SK-N-SH treated with all-trans-retinoic acid at 6 μM for 48 hours (cell line): Measurements from ENCODE around the gene KDM4E.

Source experiments
- ATAC-seq: fragments of 200-7000 bp; cut with Tn5 transposase; 3 replicates; pipeline ENCODE4 v1.9.1; 2020; ENCODE audit warnings: mild to moderate bottlenecking, moderate library complexity
- BACH2 ChIP-seq: fragments of 250-450 bp; sonication (Bioruptor Pico); IDR thresholded peaks from 2 replicates; pipeline ENCODE4 v1.9.0; 2021; ENCODE audit warnings: mild to moderate bottlenecking, borderline replicate concordance
- ESRRG ChIP-seq: fragments of 250-450 bp; sonication (Bioruptor Pico); IDR thresholded peaks from 2 replicates; pipeline ENCODE4 v1.6.1; 2021; ENCODE audit warnings: mild to moderate bottlenecking
- ISL1 ChIP-seq: fragments of 250-450 bp; sonication (Bioruptor Pico); IDR thresholded peaks from 2 replicates; pipeline ENCODE4 v2.1.2; 2022; ENCODE audit warnings: mild to moderate bottlenecking, moderate library complexity
- OSR1 ChIP-seq: fragments of 250-450 bp; sonication (Bioruptor Pico); IDR thresholded peaks from 2 replicates; pipeline ENCODE4 v1.8.0; 2022; ENCODE audit warnings: moderate library complexity, mild to moderate bottlenecking, inconsistent platforms
- PATZ1 ChIP-seq: fragments of 250-450 bp; sonication (Bioruptor Pico); IDR thresholded peaks from 2 replicates; pipeline ENCODE4 v1.8.0; 2020; ENCODE audit warnings: mild to moderate bottlenecking, moderate library complexity, borderline replicate concordance
- PPARA ChIP-seq: fragments of 250-450 bp; sonication (Bioruptor Pico); IDR thresholded peaks from 2 replicates; pipeline ENCODE4 v1.5.0; 2020; ENCODE audit warnings: mild to moderate bottlenecking, borderline replicate concordance
- RARB ChIP-seq: fragments of 250-450 bp; sonication (Bioruptor Pico); IDR thresholded peaks from 2 replicates; pipeline ENCODE4 v1.8.0; 2021; ENCODE audit warnings: mild to moderate bottlenecking, moderate library complexity
- SNAI2 ChIP-seq: fragments of 250-450 bp; sonication (Bioruptor Pico); IDR thresholded peaks from 2 replicates; pipeline ENCODE4 v1.5.0; 2020; ENCODE audit warnings: mild to moderate bottlenecking, moderate library complexity
- TCF4 ChIP-seq: fragments of 250-450 bp; sonication (Bioruptor Pico); IDR thresholded peaks from 2 replicates; pipeline ENCODE4 v1.8.0; 2021; ENCODE audit warnings: mild to moderate bottlenecking, moderate library complexity, borderline replicate concordance
- TOX ChIP-seq: fragments of 250-450 bp; sonication (Bioruptor Pico); IDR thresholded peaks from 2 replicates; pipeline ENCODE4 v1.8.0; 2021; ENCODE audit warnings: mild to moderate bottlenecking, moderate library complexity, borderline replicate concordance
- ZC3H10 ChIP-seq: fragments of 250-450 bp; sonication (Bioruptor Pico); IDR thresholded peaks from 2 replicates; pipeline ENCODE4 v1.5.1; 2021; ENCODE audit warnings: mild to moderate bottlenecking, moderate library complexity
- ZFP3 ChIP-seq: fragments of 250-450 bp; sonication (Bioruptor Pico); IDR thresholded peaks from 2 replicates; pipeline ENCODE4 v1.5.0; 2020; ENCODE audit warnings: mild to moderate bottlenecking, moderate library complexity
- ZFP30 ChIP-seq: fragments of 450-650 bp; formaldehyde crosslinking; IDR thresholded peaks from 2 replicates; pipeline ENCODE4 v1.5.0; 2022; ENCODE audit warnings: mild to moderate bottlenecking, moderate library complexity
- ZNF565 ChIP-seq: fragments of 450-650 bp; formaldehyde crosslinking; conservative IDR thresholded peaks from 2 replicates; pipeline ENCODE4 v1.5.0; 2020; ENCODE audit warnings: low read depth, mild to moderate bottlenecking, moderate library complexity
- ZNF8 ChIP-seq: fragments of 450-650 bp; formaldehyde crosslinking; IDR thresholded peaks from 2 replicates; pipeline ENCODE4 v1.5.0; 2020; ENCODE audit warnings: mild to moderate bottlenecking, moderate library complexity
- TF ChIP-seq, protein P1 (sequence below): fragments of 250-450 bp; sonication (Bioruptor Pico); IDR thresholded peaks from 2 replicates; pipeline ENCODE4 v1.8.0; 2021; ENCODE audit warnings: low read depth, mild to moderate bottlenecking, moderate library complexity, borderline replicate concordance
- TF ChIP-seq, protein P2 (sequence below): fragments of 250-450 bp; sonication (Bioruptor Pico); IDR thresholded peaks from 2 replicates; pipeline ENCODE4 v1.5.1; 2020; ENCODE audit warnings: low read depth, mild to moderate bottlenecking, moderate library complexity
- TF ChIP-seq, protein P3 (sequence below): fragments of 250-450 bp; sonication (Bioruptor Pico); IDR thresholded peaks from 2 replicates; pipeline ENCODE4 v1.5.0; 2020; ENCODE audit warnings: mild to moderate bottlenecking, moderate library complexity
- TF ChIP-seq, protein P4 (sequence below): fragments of 250-450 bp; sonication (Bioruptor Pico); IDR thresholded peaks from 2 replicates; pipeline ENCODE4 v1.5.1; 2021; ENCODE audit warnings: mild to moderate bottlenecking, moderate library complexity

Gene KDM4E

DNA sequence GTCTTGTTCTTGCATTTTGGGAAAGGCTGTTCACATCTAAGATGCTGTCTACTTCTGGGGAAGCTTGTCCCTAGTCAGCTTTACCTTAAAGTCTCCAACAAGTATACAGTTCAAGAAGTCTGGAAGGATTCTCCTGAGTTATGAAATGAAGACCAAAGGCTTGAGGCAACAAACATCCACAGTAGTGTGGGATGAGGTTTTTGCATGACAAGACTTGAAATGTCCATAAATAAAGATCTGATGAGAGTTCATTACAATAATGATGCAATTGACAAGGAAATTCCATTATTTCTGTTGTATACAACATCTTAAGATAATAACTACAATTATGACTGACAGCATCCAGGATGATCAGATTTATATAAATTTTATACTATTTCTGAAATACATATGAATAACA lies 21.3 kb upstream of the KDM4E start:
- no peak for TF ChIP-seq OSR1 (CRISPR knock-in tag)
- no peak for TF ChIP-seq TOX
- no peak for TF ChIP-seq BACH2 (CRISPR knock-in tag)
- TF ChIP-seq ZC3H10 (CRISPR knock-in tag), result no peak
- no peak for TF ChIP-seq RARB (CRISPR knock-in tag)
- TF ChIP-seq ISL1 (CRISPR knock-in tag), result no peak
- no peak for TF ChIP-seq ESRRG (CRISPR knock-in tag)
- TF ChIP-seq TCF4, result no peak
- no peak for TF ChIP-seq SNAI2
- TF ChIP-seq ZFP3 (CRISPR knock-in tag), result no peak
- TF ChIP-seq ZNF565 (CRISPR knock-in tag), result no peak
- TF ChIP-seq, protein P1, sequence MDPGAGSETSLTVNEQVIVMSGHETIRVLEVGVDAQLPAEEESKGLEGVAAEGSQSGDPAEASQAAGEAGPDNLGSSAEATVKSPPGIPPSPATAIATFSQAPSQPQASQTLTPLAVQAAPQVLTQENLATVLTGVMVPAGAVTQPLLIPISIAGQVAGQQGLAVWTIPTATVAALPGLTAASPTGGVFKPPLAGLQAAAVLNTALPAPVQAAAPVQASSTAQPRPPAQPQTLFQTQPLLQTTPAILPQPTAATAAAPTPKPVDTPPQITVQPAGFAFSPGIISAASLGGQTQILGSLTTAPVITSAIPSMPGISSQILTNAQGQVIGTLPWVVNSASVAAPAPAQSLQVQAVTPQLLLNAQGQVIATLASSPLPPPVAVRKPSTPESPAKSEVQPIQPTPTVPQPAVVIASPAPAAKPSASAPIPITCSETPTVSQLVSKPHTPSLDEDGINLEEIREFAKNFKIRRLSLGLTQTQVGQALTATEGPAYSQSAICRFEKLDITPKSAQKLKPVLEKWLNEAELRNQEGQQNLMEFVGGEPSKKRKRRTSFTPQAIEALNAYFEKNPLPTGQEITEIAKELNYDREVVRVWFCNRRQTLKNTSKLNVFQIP (CRISPR knock-in tag), result no peak
- TF ChIP-seq PATZ1 (CRISPR knock-in tag), result no peak
- ATAC-seq, result no peak

GRCh38 chr11:95005642-95006041 lies 19.4 kb upstream of the KDM4E start:
- ATAC-seq, result no peak
- no peak for TF ChIP-seq TOX
- no peak for TF ChIP-seq ZFP3 (CRISPR knock-in tag)
- TF ChIP-seq, protein P2, sequence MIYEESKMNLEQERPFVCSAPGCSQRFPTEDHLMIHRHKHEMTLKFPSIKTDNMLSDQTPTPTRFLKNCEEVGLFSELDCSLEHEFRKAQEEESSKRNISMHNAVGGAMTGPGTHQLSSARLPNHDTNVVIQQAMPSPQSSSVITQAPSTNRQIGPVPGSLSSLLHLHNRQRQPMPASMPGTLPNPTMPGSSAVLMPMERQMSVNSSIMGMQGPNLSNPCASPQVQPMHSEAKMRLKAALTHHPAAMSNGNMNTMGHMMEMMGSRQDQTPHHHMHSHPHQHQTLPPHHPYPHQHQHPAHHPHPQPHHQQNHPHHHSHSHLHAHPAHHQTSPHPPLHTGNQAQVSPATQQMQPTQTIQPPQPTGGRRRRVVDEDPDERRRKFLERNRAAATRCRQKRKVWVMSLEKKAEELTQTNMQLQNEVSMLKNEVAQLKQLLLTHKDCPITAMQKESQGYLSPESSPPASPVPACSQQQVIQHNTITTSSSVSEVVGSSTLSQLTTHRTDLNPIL (CRISPR knock-in tag), result no peak
- TF ChIP-seq ZFP30 (CRISPR knock-in tag), result no peak
- TF ChIP-seq ISL1 (CRISPR knock-in tag), result no peak
- no peak for TF ChIP-seq OSR1 (CRISPR knock-in tag)
- no peak for TF ChIP-seq SNAI2
- no peak for TF ChIP-seq ZC3H10 (CRISPR knock-in tag)
- TF ChIP-seq PATZ1 (CRISPR knock-in tag), result no peak
- TF ChIP-seq, protein P3, sequence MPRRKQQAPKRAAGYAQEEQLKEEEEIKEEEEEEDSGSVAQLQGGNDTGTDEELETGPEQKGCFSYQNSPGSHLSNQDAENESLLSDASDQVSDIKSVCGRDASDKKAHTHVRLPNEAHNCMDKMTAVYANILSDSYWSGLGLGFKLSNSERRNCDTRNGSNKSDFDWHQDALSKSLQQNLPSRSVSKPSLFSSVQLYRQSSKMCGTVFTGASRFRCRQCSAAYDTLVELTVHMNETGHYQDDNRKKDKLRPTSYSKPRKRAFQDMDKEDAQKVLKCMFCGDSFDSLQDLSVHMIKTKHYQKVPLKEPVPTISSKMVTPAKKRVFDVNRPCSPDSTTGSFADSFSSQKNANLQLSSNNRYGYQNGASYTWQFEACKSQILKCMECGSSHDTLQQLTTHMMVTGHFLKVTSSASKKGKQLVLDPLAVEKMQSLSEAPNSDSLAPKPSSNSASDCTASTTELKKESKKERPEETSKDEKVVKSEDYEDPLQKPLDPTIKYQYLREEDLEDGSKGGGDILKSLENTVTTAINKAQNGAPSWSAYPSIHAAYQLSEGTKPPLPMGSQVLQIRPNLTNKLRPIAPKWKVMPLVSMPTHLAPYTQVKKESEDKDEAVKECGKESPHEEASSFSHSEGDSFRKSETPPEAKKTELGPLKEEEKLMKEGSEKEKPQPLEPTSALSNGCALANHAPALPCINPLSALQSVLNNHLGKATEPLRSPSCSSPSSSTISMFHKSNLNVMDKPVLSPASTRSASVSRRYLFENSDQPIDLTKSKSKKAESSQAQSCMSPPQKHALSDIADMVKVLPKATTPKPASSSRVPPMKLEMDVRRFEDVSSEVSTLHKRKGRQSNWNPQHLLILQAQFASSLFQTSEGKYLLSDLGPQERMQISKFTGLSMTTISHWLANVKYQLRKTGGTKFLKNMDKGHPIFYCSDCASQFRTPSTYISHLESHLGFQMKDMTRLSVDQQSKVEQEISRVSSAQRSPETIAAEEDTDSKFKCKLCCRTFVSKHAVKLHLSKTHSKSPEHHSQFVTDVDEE (CRISPR knock-in tag), result no peak
- TF ChIP-seq ZNF565 (CRISPR knock-in tag), result no peak
- no peak for TF ChIP-seq BACH2 (CRISPR knock-in tag)
- TF ChIP-seq PPARA (CRISPR knock-in tag), result no peak
- TF ChIP-seq, protein P1 (CRISPR knock-in tag), result no peak
- no peak for TF ChIP-seq ESRRG (CRISPR knock-in tag)
- no peak for TF ChIP-seq ZNF8 (CRISPR knock-in tag)
- TF ChIP-seq, all 23 proteins: peak for 0

DNA sequence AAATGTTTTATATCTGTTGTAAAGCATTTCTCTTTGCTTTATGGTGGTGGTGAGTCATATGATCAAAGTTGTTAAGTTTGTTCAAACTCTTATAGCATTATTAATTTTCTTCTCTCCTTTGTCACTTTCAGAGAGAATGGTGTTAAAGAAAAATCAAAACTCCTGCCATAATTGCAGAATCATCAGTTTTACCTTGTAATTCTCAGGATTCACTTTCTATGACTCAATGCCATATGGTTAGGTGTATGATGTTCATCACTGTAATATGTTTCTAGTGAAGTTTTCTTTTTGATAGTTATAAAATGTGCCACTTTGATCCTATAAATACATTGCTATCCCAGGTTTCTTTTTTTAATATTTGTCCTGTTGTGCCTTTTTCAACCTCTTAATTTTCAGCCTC lies 13.7 kb upstream of the KDM4E start:
- no peak for ATAC-seq
- TF ChIP-seq PPARA (CRISPR knock-in tag) (no peak), ZFP30 (CRISPR knock-in tag) (no peak), ESRRG (CRISPR knock-in tag) (no peak), TOX (no peak)
- TF ChIP-seq, protein P4, sequence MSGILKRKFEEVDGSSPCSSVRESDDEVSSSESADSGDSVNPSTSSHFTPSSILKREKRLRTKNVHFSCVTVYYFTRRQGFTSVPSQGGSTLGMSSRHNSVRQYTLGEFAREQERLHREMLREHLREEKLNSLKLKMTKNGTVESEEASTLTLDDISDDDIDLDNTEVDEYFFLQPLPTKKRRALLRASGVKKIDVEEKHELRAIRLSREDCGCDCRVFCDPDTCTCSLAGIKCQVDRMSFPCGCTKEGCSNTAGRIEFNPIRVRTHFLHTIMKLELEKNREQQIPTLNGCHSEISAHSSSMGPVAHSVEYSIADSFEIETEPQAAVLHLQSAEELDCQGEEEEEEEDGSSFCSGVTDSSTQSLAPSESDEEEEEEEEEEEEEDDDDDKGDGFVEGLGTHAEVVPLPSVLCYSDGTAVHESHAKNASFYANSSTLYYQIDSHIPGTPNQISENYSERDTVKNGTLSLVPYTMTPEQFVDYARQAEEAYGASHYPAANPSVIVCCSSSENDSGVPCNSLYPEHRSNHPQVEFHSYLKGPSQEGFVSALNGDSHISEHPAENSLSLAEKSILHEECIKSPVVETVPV (CRISPR knock-in tag), result no peak
- TF ChIP-seq, protein P3 (CRISPR knock-in tag), result no peak
